ENCODE results near the gene PTGFRN.

GRCh38 chr1:116933606-116934515 is 24.1 kb downstream of the PTGFRN start:
- no peak for TF ChIP-seq CTCF (conservative IDR thresholded peaks at IDR 0.05; ENCODE audit: low read length)
- TF ChIP-seq EZH2phosphoT487 (IDR thresholded peaks at IDR 0.05; ENCODE audit: borderline replicate concordance, low read depth, low read length), result no peak
